Activated naive CD4-positive, alpha-beta T cell treated with anti-CD3 and anti-CD28 coated beads, Interleukin-2, amount 50 U/mL, for 72 hours (primary cell): Measurements from ENCODE around the gene EZH1. TPM values are rescaled to one million over a fixed set of nuclear protein-coding genes. Genes with fewer than 3 reads are reported as not detected.

Experiments
- total RNA-seq, 2 donors: library from RNA; stranded (reverse); gene quantifications; one replicate each; pipeline ENCODE4 v1.2.3, GENCODE V29; 2022

The EZH1 gene
- total RNA-seq, 2 donors from 2014 or later: 34.2 to 56.9 TPM

Other genes with a start within 250 kb of the EZH1 start
- gene NAGLU, start 208.8 kb downstream of the EZH1 start, total RNA-seq: 10 to 100 TPM; 13.1 to 16.9 TPM
- 1 to 10 TPM in 1 of 2 donors, under 1 TPM in 1; 0.76 to 1.7 TPM for gene HSD17B1, start 192.1 kb downstream of the EZH1 start, total RNA-seq
- 100 to 1,000 TPM in 1 of 2 donors, 10 to 100 TPM in 1; 86.4 to 124 TPM for gene COASY, start 182.9 kb downstream of the EZH1 start, total RNA-seq
- gene MLX, start 177.9 kb downstream of the EZH1 start, total RNA-seq: 10 to 100 TPM; 44.3 to 60.5 TPM
- 10 to 100 TPM; 24.7 to 52.5 TPM for gene PSMC3IP, start 167.3 kb downstream of the EZH1 start, total RNA-seq
- gene RETREG3, start 135.7 kb downstream of the EZH1 start, total RNA-seq: 10 to 100 TPM; 39.4 to 44.8 TPM
- 100 to 1,000 TPM in 1 of 2 donors, 10 to 100 TPM in 1; 56.3 to 151 TPM for gene TUBG1, start 135.4 kb downstream of the EZH1 start, total RNA-seq
- gene TUBG2, start 85.8 kb downstream of the EZH1 start, total RNA-seq: 10 to 100 TPM; 12.7 to 23.3 TPM
- 1 to 10 TPM; 1.2 to 2.9 TPM for gene PLEKHH3, start 68.0 kb downstream of the EZH1 start, total RNA-seq
- 1 to 10 TPM in 1 of 2 donors, under 1 TPM in 1; 0.78 to 1.0 TPM for gene CCR10, start 63.2 kb downstream of the EZH1 start, total RNA-seq
- 1 to 10 TPM in 1 of 2 donors, under 1 TPM in 1; 0.43 to 4.4 TPM for gene CNTNAP1, start 62.5 kb downstream of the EZH1 start, total RNA-seq
- gene RAMP2, start 16.2 kb upstream of the EZH1 start, total RNA-seq: not detected
- 10 to 100 TPM; 58.4 to 62.2 TPM for gene VPS25, start 28.4 kb upstream of the EZH1 start, total RNA-seq
- gene WNK4, start 35.6 kb upstream of the EZH1 start, total RNA-seq: 1 to 10 TPM in 1 of 2 donors, under 1 TPM in 1; 0.56 to 1.7 TPM
- 10 to 100 TPM; 14.8 to 32.7 TPM for gene COA3, start 53.7 kb upstream of the EZH1 start, total RNA-seq
- gene CNTD1, start 53.8 kb upstream of the EZH1 start, total RNA-seq: under 1 TPM in 1 of 2 donors, not detected in 1; 0.43 TPM
- gene BECN1, start 79.2 kb upstream of the EZH1 start, total RNA-seq: 10 to 100 TPM; 84.5 to 86.1 TPM
- gene PSME3, start 88.4 kb upstream of the EZH1 start, total RNA-seq: 10 to 100 TPM; 79.1 to 95.5 TPM
- 1 to 10 TPM; 3.6 to 6.1 TPM for gene AOC2, start 99.5 kb upstream of the EZH1 start, total RNA-seq
- 1 to 10 TPM; 3.0 to 5.0 TPM for gene AOC3, start 106.2 kb upstream of the EZH1 start, total RNA-seq
- not detected for gene G6PC1, start 155.8 kb upstream of the EZH1 start, total RNA-seq
- 10 to 100 TPM; 51.0 to 63.2 TPM for gene AARSD1, start 219.4 kb upstream of the EZH1 start, total RNA-seq
- gene PTGES3L, start 235.0 kb upstream of the EZH1 start, total RNA-seq: 1 to 10 TPM; 1.1 to 3.6 TPM
- 10 to 100 TPM; 10.7 to 15.2 TPM for gene RUNDC1, start 235.5 kb upstream of the EZH1 start, total RNA-seq